T-helper 22 cell (primary cell): ENCODE results near the gene TRDN.

ENCODE experiments used
- DNase-seq: peaks from one replicate; pipeline ENCODE4 v3.0.0-alpha.2; 2020; ENCODE audit warnings: low read depth

The TRDN gene

GRCh38 chr6:123636782-123637181, at the start of gene TRDN:
TRDN (minus strand) TSS chr6:123636950; CDS start chr6:123636775, 175 bp downstream.
- DNase-seq: no peak

- no peak for DNase-seq
Observed at GRCh38 chr6:123681957-123682462, 45.3 kb upstream of the TRDN start.

- DNase-seq: no peak
Observed at GRCh38 chr6:123677897-123678296, 41.1 kb upstream of the TRDN start.

- no peak for DNase-seq
Observed at GRCh38 chr6:123676793-123677192, 40.0 kb upstream of the TRDN start.

GRCh38 chr6:123668965-123669591, 32.3 kb upstream of the TRDN start:
- no peak for DNase-seq

- no peak for DNase-seq
Observed at GRCh38 chr6:123668063-123668462, 31.3 kb upstream of the TRDN start.

- no peak for DNase-seq
Observed at GRCh38 chr6:123663436-123663835, 26.7 kb upstream of the TRDN start.

- DNase-seq: no peak
Observed at GRCh38 chr6:123662757-123663156, 26.0 kb upstream of the TRDN start.

- no peak for DNase-seq
Observed at GRCh38 chr6:123661105-123661891, 24.5 kb upstream of the TRDN start.

- DNase-seq: no peak
Observed at GRCh38 chr6:123659960-123660748, 23.4 kb upstream of the TRDN start.

GRCh38 chr6:123658848-123659247, 22.1 kb upstream of the TRDN start:
- no peak for DNase-seq

- no peak for DNase-seq
Observed at GRCh38 chr6:123655521-123656306, 19.0 kb upstream of the TRDN start.

GRCh38 chr6:123648723-123649122, 12.0 kb upstream of the TRDN start:
- no peak for DNase-seq

- no peak for DNase-seq
Observed at GRCh38 chr6:123648020-123648580, 11.3 kb upstream of the TRDN start.

- no peak for DNase-seq
Observed at GRCh38 chr6:123641497-123641896, 4.7 kb upstream of the TRDN start.

- DNase-seq: no peak
Observed at GRCh38 chr6:123640567-123641187, 3.9 kb upstream of the TRDN start.

- DNase-seq: no peak
Observed at GRCh38 chr6:123638865-123639264, 2.1 kb upstream of the TRDN start.

GRCh38 chr6:123636282-123636681, 468 bp downstream of the TRDN start:
- no peak for DNase-seq

- DNase-seq: no peak
Observed at GRCh38 chr6:123635567-123635966, 1.2 kb downstream of the TRDN start.

GRCh38 chr6:123635144-123635543, 1.6 kb downstream of the TRDN start:
- DNase-seq: no peak

GRCh38 chr6:123632641-123633040, 4.1 kb downstream of the TRDN start:
- DNase-seq: no peak
